Ishikawa (cell line): ENCODE data around the gene GEMIN5.
A peak's percentile ranks its signal among the peaks of the same experiment; 100 is the strongest.

ENCODE experiments used
- CEBPB ChIP-seq: IDR thresholded peaks from 2 replicates; pipeline ENCODE4 v1.6.1; 2012
- CREB1 ChIP-seq: IDR thresholded peaks from 2 replicates; pipeline ENCODE4 v1.6.1; 2012; ENCODE audit warnings: low read depth
- EGR1 ChIP-seq: IDR thresholded peaks from 2 replicates; pipeline ENCODE4 v1.6.1; 2012
- EP300 ChIP-seq: IDR thresholded peaks from 2 replicates; pipeline ENCODE4 v1.6.1; 2012; ENCODE audit warnings: borderline replicate concordance
- FOXM1 ChIP-seq: IDR thresholded peaks from 2 replicates; pipeline ENCODE4 v1.6.1; 2012; ENCODE audit warnings: low read depth, borderline replicate concordance
- MAX ChIP-seq: IDR thresholded peaks from 2 replicates; pipeline ENCODE4 v1.6.1; 2012
- NFIC ChIP-seq: IDR thresholded peaks from 2 replicates; pipeline ENCODE4 v1.6.1; 2012
- RAD21 ChIP-seq: IDR thresholded peaks from 2 replicates; pipeline ENCODE4 v1.6.1; 2012; ENCODE audit warnings: low read depth
- REST ChIP-seq: IDR thresholded peaks from 2 replicates; pipeline ENCODE4 v1.6.1; 2012; ENCODE audit warnings: low read depth, mild to moderate bottlenecking
- TAF1 ChIP-seq: IDR thresholded peaks from 2 replicates; pipeline ENCODE4 v1.6.1; 2012; ENCODE audit warnings: low read depth, mild to moderate bottlenecking
- TCF12 ChIP-seq: IDR thresholded peaks from 2 replicates; pipeline ENCODE4 v1.6.1; 2012; ENCODE audit warnings: low read depth
- TEAD4 ChIP-seq: IDR thresholded peaks from 2 replicates; pipeline ENCODE4 v1.6.1; 2012
- USF1 ChIP-seq: IDR thresholded peaks from 2 replicates; pipeline ENCODE4 v1.6.1; 2012
- YY1 ChIP-seq: IDR thresholded peaks from 2 replicates; pipeline ENCODE4 v1.6.1; 2012; ENCODE audit warnings: low read depth
- ZBTB7A ChIP-seq: IDR thresholded peaks from 2 replicates; pipeline ENCODE4 v1.6.1; 2012; ENCODE audit warnings: low read depth

The GEMIN5 gene

GRCh38 chr5:154937718-154938466, at the start of gene GEMIN5:
TSS of gene GEMIN5 (minus strand) at chr5:154938211. CDS start at chr5:154938133, 78 bp downstream.
- peak; percentile 96 for TF ChIP-seq MAX
- TF ChIP-seq EP300: 0 out of 2 replicates have a peak, but pooled peaks have one; percentile 40
- TF ChIP-seq CREB1: no peak
- no peak for TF ChIP-seq EGR1
- TF ChIP-seq REST: no peak
- TF ChIP-seq CEBPB: no peak
- TF ChIP-seq RAD21: no peak
- peak; percentile 44 for TF ChIP-seq USF1
- peak; percentile 35; the same call in 1 of the 2 replicates for TF ChIP-seq TCF12
- peak; percentile 38; the same call in 1 of the 2 replicates for TF ChIP-seq TEAD4
- TF ChIP-seq FOXM1: no peak
- TF ChIP-seq ZBTB7A: no peak
- peak; percentile 69 for TF ChIP-seq YY1
- no peak for TF ChIP-seq NFIC
- peak; percentile 85 for TF ChIP-seq TAF1

- TF ChIP-seq RAD21 (no peak), YY1 (no peak), TAF1 (no peak), REST (no peak), TEAD4 (no peak), EP300 (no peak), TCF12 (no peak), CREB1 (no peak), ZBTB7A (no peak), FOXM1 (no peak), CEBPB (no peak), USF1 (no peak), NFIC (no peak), MAX (no peak), EGR1 (no peak)
These were observed 48.1 kb upstream of the GEMIN5 start for GRCh38 chr5:154986151-154986550.

- TF ChIP-seq EGR1 (no peak), TAF1 (no peak), CREB1 (no peak)
These were observed 47.0 kb upstream of the GEMIN5 start for GRCh38 chr5:154984946-154985516.

GRCh38 chr5:154977409-154977808, 39.4 kb upstream of the GEMIN5 start:
- TF ChIP-seq FOXM1 (no peak), YY1 (no peak), CREB1 (no peak), EP300 (no peak), MAX (no peak), TAF1 (no peak), RAD21 (no peak), ZBTB7A (no peak), TEAD4 (no peak), EGR1 (no peak), CEBPB (no peak), REST (no peak), USF1 (no peak), NFIC (no peak), TCF12 (no peak)
